ENCODE measurements around the gene SLC12A8.

The SLC12A8 gene

DNA sequence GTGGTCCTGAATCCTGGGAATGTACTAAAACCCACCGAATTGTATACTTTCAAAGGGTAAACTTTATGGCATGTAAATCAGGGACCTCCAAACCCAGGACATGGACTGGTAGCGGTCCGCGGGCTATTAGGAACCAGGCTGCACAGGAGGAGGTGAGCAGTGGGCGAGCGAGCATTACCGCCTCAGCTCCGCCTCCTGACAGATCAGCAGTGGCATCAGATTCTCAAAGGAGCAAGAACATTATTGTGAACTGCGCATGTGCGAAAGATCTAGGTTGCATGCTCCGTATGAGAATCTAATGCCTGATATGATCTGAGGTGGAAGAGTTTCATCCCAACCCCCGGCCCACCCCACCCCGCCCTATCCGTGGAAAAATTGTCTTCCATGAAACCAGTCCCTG is 178.9 kb downstream of the SLC12A8 start:
- no peak for DNase-seq (ENCODE audit: low read depth)
- no peak overlapping the region for H3K4me3 ChIP-seq (ENCODE audit: low read depth, low read length)
- TF ChIP-seq, protein P1, sequence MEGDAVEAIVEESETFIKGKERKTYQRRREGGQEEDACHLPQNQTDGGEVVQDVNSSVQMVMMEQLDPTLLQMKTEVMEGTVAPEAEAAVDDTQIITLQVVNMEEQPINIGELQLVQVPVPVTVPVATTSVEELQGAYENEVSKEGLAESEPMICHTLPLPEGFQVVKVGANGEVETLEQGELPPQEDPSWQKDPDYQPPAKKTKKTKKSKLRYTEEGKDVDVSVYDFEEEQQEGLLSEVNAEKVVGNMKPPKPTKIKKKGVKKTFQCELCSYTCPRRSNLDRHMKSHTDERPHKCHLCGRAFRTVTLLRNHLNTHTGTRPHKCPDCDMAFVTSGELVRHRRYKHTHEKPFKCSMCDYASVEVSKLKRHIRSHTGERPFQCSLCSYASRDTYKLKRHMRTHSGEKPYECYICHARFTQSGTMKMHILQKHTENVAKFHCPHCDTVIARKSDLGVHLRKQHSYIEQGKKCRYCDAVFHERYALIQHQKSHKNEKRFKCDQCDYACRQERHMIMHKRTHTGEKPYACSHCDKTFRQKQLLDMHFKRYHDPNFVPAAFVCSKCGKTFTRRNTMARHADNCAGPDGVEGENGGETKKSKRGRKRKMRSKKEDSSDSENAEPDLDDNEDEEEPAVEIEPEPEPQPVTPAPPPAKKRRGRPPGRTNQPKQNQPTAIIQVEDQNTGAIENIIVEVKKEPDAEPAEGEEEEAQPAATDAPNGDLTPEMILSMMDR (IDR thresholded peaks at IDR 0.05; ENCODE audit: control insufficient read depth, extremely low read depth, insufficient read depth), result no peak

- H3K4me3 ChIP-seq (ENCODE audit: low read depth, low read length), result no peak overlapping the region
- DNase-seq (ENCODE audit: low read depth), result no peak
- TF ChIP-seq, protein P1 (IDR thresholded peaks at IDR 0.05; ENCODE audit: control insufficient read depth, extremely low read depth, insufficient read depth), result no peak
These were observed 179.4 kb downstream of the SLC12A8 start for GRCh38 chr3:125033135-125033534.

GRCh38 chr3:125032683-125033082 is 179.9 kb downstream of the SLC12A8 start:
- TF ChIP-seq, protein P1 (IDR thresholded peaks at IDR 0.05; ENCODE audit: control insufficient read depth, extremely low read depth, insufficient read depth), result no peak
- DNase-seq (ENCODE audit: low read depth), result no peak
- H3K4me3 ChIP-seq (ENCODE audit: low read depth, low read length), result no peak overlapping the region
